ENCODE data around the gene MRPS26.
A peak's percentile ranks its signal among the peaks of the same experiment; 100 is the strongest.
"Not testable (repeated sequence)": the region's sequence is repeated elsewhere in the genome, so short reads cannot be mapped to it uniquely, and the experiment has no call there.

The MRPS26 gene

GRCh38 chr20:3014179-3014578 lies 31.7 kb upstream of the MRPS26 start:
- TF ChIP-seq CTCF (conservative IDR thresholded peaks at IDR 0.05), result no peak
- H3K27ac ChIP-seq, result no peak overlapping the region

GRCh38 chr20:3014662-3015061 lies 31.2 kb upstream of the MRPS26 start:
- TF ChIP-seq CTCF (conservative IDR thresholded peaks at IDR 0.05), result no peak
- H3K27ac ChIP-seq, result no peak overlapping the region

GRCh38 chr20:3015302-3015701 lies 30.6 kb upstream of the MRPS26 start:
- not testable (repeated sequence) for H3K27ac ChIP-seq

- no peak for TF ChIP-seq CTCF (conservative IDR thresholded peaks at IDR 0.05)
- peak overlapping the region; percentile 98 for H3K27ac ChIP-seq
Measured at GRCh38 chr20:3021327-3021726, 24.5 kb upstream of the MRPS26 start.

GRCh38 chr20:3021777-3022176 lies 24.1 kb upstream of the MRPS26 start:
- H3K27ac ChIP-seq, result peak overlapping the region; percentile 98
- no peak for TF ChIP-seq CTCF (conservative IDR thresholded peaks at IDR 0.05)

- H3K27ac ChIP-seq, result peak overlapping the region; percentile 98
Measured at GRCh38 chr20:3022559-3023490, 23.0 kb upstream of the MRPS26 start.

DNA sequence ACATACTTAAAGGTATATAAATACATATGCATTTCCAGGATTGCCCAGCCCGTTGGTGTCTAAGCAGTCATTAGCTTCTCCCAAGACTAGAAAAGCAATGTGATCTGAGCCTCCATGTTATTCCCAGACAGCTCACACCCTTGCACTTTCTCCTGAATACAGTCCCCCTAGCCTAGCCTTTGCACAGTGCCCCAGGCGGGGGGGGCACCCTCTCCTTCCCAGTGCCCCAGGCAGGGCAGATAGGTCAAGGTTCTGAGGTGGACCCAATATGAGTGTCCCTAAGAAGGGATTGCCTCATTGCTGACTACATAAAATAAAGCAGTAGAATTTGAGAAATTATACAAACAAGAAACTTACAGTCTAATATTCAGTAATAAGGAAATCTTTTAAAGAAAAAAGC lies 17.9 kb upstream of the MRPS26 start:
- no peak for TF ChIP-seq CTCF (conservative IDR thresholded peaks at IDR 0.05)
- no peak overlapping the region for H3K27ac ChIP-seq

DNA sequence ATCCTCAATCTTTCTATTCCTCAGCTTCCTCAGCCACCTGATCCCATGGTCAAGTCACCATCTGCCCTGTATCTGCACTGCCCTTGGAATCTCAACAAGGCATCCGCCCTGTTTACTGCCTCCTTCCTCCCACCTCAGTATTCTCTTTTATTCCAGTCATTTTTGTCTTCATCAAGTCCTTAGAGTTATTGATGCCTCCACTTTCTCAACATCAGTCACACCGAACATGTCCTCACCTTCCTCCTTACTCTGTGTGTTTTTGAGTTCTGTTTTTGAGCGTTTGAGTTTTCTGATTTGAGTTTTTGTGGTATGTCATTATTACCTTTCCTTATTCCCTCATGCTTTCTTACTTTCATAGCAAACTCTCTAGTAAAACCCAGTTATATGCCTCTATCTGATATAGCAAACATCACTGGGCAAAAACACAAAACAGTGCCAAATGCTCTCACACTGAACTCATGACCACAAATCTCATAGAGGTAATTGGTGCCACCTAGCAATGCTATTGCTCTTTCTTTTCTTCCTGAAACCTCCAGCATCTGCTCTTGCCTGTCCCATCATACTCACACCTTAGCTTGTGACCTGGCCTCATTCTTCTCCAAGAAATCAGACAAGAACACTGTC lies 14.2 kb upstream of the MRPS26 start:
- H3K27ac ChIP-seq, result no peak overlapping the region
- TF ChIP-seq CTCF (conservative IDR thresholded peaks at IDR 0.05), result no peak
